Raji (cell line): ENCODE data around the gene TTBK1.

Source experiments
- POLR2A ChIP-seq: IDR thresholded peaks from 2 replicates; pipeline ENCODE4 v1.6.1; 2011; ENCODE audit warnings: low read depth, low read length, control low read depth; ENCODE audit not compliant: insufficient read depth

Gene TTBK1

GRCh38 chr6:43269273-43270007 lies 26.2 kb downstream of the TTBK1 start:
- TF ChIP-seq POLR2A, result no peak

GRCh38 chr6:43271103-43271815 lies 28.0 kb downstream of the TTBK1 start:
- TF ChIP-seq POLR2A, result no peak

GRCh38 chr6:43271944-43272343 lies 28.7 kb downstream of the TTBK1 start:
- TF ChIP-seq POLR2A, result no peak

GRCh38 chr6:43273707-43274106 lies 30.4 kb downstream of the TTBK1 start:
- TF ChIP-seq POLR2A, result no peak

GRCh38 chr6:43274127-43274915 lies 31.0 kb downstream of the TTBK1 start:
- no peak for TF ChIP-seq POLR2A

GRCh38 chr6:43274916-43275597 lies 31.8 kb downstream of the TTBK1 start:
- TF ChIP-seq POLR2A, result no peak

GRCh38 chr6:43275801-43276576 lies 32.7 kb downstream of the TTBK1 start:
- TF ChIP-seq POLR2A, result no peak

GRCh38 chr6:43276577-43277305 lies 33.5 kb downstream of the TTBK1 start:
- no peak for TF ChIP-seq POLR2A

- TF ChIP-seq POLR2A, result no peak
Observed at GRCh38 chr6:43277306-43277642, 34.0 kb downstream of the TTBK1 start.

GRCh38 chr6:43277643-43278523 lies 34.6 kb downstream of the TTBK1 start:
- TF ChIP-seq POLR2A, result no peak

GRCh38 chr6:43278524-43279078 lies 35.3 kb downstream of the TTBK1 start:
- TF ChIP-seq POLR2A, result no peak

GRCh38 chr6:43280234-43280633 lies 37.0 kb downstream of the TTBK1 start:
- no peak for TF ChIP-seq POLR2A

- TF ChIP-seq POLR2A, result no peak
Observed at GRCh38 chr6:43282060-43282459, 38.8 kb downstream of the TTBK1 start.
